CD4-positive, alpha-beta T cell treated with Interferon alpha-2 for 1 hour (primary cell): Measurements from ENCODE around the gene AKAP6.
"Not testable (repeated sequence)": the region's sequence is repeated elsewhere in the genome, so short reads cannot be mapped to it uniquely, and the experiment has no call there.

ENCODE experiments used
- DNase-seq, 2 donors: peaks; one replicate each; pipeline ENCODE4 v3.0.0-alpha.2; 2020 to 2022

The AKAP6 gene

DNA sequence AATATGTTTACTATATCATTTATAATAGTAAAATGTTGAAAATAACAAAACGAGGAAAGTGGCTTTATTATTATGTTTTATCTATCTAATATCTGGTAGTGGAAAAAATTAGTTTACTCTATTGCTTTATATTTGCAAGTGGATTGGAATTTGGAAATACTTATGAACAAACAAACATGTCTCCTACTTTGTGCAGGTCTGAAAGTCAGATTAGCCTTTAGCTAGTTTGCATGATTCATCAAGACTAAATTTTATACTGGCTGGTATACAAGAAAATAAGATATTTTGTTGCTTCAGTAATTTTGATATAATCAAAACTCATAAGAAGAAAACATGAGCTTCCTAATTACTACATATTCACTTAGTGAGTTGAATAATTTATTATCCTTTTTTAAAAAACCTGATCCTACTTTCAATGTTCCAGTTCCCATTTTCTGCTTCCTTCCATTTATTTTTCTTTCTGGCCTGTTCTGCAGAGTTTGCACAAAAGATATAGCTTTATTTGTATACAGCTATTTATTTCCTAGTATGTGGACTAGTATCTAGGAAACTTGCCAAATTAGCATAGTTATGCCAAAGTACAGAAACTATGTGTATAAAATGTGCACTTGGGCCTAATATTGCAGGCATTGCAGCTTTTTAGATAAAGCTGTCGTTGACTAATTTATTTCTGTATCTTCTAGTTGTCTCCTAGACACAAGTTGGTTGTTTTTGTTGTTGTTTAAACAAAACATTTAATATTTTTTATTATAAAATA is 122.0 kb downstream of the AKAP6 start:
- no peak for DNase-seq

DNA sequence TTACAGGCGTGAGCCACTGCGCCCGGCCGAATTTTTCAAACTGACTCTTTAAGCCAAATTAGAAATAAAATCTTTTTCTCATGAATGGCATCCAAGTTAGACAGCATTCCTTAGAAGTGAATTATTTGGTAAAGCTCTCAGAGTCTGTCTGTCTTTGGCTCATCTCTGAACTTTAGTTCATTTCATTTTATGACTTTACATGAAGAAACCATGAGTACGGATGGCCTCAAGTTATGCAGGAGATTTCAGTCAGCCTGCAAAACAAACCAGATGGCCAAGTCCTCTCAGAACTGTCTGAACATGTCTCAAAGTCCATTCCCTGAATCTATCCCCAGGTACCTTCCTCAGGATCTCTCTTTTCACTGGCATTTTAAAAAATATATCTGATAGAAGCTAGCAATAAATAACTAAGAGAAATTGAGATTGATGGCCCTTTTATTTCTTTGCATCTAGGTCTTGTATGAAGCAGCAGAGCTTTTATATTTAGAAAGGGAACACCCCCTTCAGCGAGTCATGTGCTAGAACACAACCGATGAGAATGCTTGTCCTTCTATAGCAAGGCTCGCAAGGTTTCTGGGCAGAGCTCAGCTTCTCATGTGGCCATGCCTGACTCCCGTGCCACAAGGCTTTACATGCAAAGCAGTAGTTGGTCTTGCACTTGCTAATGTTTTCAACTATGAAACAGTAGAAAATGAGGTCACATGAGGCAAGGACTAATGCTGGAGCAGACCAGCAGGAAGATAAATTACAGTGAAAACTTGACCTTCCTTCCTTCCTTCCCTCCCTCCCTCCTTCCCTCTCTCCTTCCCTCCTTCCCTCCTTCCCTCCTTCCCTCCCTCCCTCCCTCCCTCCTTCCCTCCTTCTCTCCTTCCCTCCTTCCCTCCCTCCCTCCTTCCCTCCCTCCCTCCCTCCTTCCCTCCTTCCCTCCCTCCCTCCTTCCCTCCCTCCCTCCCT is 125.0 kb downstream of the AKAP6 start:
- no peak for DNase-seq

GRCh38 chr14:32457213-32457920 is 128.3 kb downstream of the AKAP6 start:
- no peak for DNase-seq

DNA sequence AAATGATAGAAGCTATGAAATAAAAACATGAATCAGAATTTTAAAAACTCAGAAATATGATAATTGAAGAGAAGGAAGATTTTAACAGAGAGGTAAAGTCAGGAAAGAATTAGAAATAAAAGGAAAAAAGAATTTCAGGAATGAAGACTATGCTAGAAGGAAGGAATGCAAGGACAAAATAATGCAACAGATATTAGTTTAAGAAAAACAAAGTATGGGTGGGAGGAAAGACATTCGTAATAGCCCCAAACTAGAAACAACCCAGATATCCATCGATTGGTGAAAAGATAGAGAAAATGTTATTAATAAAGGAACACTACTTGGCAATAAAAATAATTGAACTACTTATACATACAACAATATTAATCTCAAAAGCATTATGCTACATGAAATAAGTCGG is 129.6 kb downstream of the AKAP6 start:
- no peak for DNase-seq

GRCh38 chr14:32460267-32460666 is 131.2 kb downstream of the AKAP6 start:
- no peak for DNase-seq

- not testable (repeated sequence) for DNase-seq
Observed at GRCh38 chr14:32462553-32462952, 133.5 kb downstream of the AKAP6 start.

GRCh38 chr14:32468955-32469354 is 139.9 kb downstream of the AKAP6 start:
- DNase-seq, result no peak

DNA sequence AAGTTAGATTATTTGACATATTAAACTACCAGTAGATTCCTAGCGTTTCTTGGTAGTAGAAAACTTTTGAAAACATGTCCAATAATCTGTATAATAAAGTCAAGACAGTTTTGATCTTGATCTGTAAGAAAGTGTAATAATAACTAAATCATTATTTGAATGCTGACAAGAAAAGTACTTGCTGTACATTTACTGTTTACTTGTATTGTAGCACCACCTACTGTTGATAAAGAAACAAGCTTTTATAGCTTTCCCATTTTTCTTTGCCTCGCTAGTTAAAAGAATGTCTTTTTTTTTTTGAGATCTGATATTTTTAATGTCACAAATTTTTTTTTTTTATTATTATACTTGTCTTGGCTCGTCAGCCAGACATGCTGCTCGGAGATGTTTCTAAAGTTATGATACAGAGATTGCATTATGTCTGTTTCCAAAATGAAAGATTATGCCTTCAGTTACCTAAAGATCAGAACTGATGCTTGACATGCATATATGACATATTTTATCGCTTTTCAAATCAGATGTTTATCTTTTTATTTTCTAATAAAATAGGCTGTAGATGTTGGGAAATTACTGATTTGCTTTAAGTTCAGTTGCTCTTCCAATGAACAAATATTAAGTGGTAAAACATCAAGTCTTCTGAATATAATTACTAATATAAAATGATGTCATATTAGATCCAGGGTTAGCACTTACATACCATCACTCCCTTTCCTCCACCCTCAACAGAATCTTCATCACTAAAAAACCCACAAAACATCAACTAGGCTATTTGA is 140.5 kb downstream of the AKAP6 start:
- peak in 1 of 2 donors; percentile 15 for DNase-seq

DNA sequence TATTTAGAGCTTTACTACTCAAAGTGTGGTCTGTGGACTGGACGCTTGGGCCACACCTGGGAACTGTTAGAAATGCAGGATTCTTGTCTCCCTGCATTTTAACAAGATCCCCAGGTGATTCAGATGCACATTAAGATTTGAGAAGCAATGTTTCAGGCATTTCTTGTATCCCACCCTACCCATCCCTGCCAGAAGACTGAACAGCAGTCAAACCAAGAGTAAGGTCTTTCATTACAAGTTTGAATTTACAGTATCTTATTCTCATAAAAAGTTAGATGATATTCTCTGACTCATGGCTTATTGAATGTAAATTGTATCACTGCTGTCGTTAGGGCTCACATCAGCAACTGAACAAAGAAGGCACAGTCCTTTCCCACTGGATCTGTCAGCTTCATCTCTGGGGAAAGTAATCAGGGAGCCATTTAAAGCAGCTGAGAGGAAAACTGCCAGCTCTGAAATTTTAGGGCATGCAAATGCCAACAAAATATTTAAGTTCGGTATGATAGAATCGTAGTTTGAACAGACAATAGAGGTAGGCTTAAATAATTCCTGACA is 141.1 kb downstream of the AKAP6 start:
- DNase-seq, result no peak

DNA sequence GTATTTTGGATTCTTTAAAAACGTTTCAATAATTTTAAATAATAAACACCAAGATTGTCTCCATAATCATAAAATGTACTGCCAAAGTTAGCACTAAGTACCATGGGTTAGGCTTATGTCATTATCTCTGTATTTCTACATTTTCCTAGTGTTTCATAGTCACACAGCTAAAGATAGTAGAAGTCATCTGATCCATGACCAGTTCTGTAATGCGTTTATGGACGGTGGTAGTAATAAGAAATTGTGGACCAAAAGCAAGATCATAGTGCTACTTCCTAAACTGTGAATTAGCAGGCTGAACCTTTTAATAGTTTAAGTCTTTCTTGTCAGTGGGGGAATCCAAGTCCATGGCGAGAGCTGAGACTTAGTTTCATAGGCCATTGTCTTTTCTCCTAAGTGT is 142.1 kb downstream of the AKAP6 start:
- no peak for DNase-seq

GRCh38 chr14:32472076-32472475 is 143.0 kb downstream of the AKAP6 start:
- DNase-seq, result no peak

- no peak for DNase-seq
Observed at GRCh38 chr14:32472512-32473463, 143.7 kb downstream of the AKAP6 start.

DNA sequence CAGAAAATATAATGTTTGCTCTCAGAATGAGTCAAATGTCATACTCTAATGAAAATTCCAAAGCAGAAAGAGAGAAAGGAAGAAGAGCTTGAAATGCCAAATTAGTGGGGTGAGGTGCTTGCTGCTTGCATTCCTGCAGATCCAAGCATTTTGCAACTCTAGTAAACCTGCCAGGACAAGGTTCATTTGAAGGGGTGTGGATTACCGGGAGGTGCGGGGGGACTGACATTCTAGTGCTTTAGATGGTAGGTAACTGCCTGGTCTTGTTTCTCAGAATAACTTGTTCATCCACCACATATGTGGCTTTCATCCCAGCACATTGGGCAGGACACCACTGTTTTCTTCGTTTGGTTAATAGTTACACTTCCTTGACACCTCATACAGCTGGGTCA is 144.4 kb downstream of the AKAP6 start:
- DNase-seq, result no peak

DNA sequence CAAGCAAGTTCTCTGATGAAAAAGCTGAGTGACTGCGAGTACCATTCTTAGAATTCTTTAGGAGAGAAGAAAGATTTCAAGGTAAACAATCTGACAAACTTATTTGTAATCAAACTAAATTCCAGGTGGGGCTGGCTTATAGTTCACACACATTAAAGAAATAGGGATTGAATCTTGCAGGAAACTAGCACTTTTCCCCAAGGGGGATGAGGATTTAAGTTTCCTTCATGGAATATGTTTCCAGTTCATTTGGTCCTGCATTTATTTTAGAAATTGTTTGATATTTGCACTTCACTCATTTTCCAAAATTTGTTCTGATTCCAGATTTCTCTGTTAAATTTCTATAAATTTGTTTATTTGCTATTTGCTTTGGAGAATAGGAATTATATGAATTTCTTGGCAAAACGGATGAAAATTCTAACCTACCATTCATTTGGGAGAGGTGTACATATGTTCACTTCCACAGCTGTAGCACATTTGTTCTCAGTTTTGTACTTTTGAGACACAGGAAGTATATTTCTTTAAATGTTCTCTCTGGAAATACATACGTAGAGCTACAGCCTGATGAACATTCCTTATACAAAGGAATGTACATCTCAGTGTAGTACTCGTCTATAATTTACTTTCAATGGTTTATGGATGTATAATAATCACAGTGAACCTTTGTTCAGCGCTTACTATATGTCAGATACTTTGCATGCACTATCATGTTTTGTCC is 145.5 kb downstream of the AKAP6 start:
- DNase-seq, result no peak

DNA sequence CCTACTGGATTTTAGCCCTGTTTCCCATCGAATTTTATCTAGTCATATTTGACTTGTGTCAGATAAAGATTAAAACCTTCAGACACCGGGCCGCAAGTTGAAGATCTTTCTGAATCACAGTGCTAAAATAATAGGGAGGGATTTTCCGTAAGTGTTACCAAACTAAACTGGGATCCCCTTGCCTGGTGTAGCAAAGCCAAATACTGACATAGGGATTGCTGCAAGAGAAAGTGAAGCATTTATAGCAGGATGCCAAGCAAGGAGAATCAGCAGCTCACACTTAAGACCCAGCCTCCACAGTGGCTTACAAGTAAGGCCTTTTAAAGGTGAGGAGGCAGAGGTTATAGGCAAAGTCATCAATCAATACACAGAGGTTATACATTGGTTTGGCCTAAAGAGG is 147.4 kb downstream of the AKAP6 start:
- no peak for DNase-seq

GRCh38 chr14:32477396-32477795 is 148.3 kb downstream of the AKAP6 start:
- no peak for DNase-seq

DNA sequence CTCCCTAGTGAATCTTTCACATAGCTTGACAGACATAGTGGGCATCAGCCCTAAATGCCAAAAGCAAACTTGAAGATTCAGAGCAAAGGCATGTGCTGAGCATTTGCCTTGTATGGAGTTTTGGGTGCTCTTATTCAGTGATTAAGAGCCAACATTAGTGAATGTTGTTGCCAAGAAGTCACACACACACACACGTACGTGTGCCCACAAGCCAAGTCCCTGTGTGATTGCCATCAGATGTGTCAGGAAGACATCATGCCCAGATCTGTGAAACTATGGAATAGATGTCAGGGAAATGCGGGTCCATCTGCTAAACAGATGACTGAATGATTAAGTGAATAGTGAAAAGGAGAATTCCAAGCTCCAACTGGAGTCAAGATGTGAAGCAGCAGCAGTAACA is 149.0 kb downstream of the AKAP6 start:
- DNase-seq, result no peak

DNA sequence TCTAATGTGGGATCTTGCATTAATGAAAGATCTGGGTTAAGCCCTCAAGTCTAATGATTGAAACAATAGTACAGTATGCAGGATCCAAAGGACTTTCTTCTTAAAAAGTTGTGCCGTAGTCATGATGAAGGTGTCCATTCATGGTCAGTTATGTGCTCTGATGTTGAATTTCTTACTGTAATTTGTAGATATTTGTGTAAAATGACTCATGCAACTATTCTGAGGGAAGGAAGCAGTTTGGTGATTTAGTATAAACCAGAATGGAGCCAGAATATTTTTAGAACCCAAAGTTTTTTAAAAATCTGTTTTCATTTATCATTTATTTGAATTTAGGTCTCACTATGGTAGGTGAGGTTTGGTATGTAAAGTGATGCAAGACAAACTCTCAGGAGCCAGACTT is 151.2 kb downstream of the AKAP6 start:
- DNase-seq, result no peak

DNA sequence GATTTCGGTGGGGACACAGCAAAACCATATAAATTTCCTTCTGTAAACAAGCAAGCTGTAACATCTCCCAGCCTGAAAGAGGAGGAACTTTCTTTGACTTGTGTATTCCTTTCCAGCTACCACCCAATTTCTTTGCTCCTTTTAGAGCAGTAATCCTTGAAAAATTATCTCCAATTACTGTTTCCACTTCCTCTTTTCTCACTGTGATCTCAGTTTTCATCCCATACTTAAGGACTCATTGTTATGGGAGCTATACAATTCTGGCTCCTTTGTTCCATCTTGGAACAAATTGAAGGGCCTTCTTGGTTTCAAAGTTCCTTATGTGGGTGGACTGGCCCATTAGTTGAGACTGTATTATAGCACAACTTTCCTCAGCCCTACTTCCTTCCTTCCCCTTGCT is 152.6 kb downstream of the AKAP6 start:
- no peak for DNase-seq

DNA sequence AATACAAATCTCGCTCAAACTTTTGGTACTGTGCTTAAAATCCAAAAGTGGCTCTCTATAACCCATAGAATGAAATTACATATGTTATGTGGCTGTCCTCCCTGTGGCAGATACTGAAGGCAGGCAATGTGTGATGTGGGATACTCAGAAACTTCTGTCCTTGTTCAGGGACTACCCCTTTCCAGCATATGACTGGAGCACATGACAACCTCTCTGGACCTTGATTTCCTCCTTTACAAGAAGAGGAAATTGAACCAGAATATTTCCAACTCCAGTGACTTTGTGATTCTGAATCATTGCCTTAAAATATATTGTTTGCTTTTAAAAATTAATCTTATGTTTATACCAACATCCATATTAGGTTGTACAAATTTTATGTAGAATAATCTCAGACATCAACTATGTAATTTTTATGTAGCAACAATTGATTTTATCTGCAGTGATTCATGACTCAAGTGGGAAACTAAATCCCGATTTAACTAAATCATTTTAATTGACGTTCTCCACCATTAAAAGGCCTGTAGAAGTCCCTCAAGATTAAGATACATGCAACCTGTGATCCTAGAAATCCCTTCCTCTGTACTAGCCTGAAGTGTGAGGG is 162.4 kb downstream of the AKAP6 start:
- DNase-seq, result no peak
